ENCODE results near the gene ADCYAP1R1.

DNA sequence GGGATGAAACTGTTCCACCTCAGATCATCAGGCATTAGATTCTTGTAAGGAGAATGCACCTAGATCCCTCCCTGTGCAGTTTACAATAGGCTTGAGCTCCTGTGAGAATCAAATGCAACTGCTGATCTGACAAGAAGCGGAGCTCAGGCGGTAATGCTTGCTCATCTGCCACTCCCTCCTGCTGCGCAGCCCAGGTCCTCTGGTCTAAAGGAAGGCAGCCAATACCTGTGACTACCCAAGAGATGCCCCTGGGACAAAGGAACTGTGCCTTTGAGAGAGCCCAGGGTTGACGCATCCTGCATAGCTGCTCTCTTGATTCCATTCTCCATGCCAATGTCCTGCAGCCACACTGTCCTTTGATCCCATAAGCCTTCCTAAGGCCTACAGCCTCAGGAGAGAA lies 73.1 kb downstream of the ADCYAP1R1 start:
- TF ChIP-seq TAF1 (IDR thresholded peaks at IDR 0.05; ENCODE audit: low read depth) (no peak), CEBPB (IDR thresholded peaks at IDR 0.05) (no peak), MAX (IDR thresholded peaks at IDR 0.05) (no peak), USF1 (IDR thresholded peaks at IDR 0.05) (no peak)
